WTC11 (cell line): ENCODE results near the gene RAMACL.

ENCODE experiments used
- ETV6 ChIP-seq: sonication (generic); formaldehyde crosslinking; IDR thresholded peaks from 2 replicates; pipeline ENCODE4 v1.8.1; 2022; ENCODE audit warnings: mild to moderate bottlenecking, missing genetic modification reagents
- RELA ChIP-seq: sonication (generic); formaldehyde crosslinking; IDR thresholded peaks from 2 replicates; pipeline ENCODE4 v1.8.1; 2022; ENCODE audit warnings: missing genetic modification reagents, mild to moderate bottlenecking, borderline replicate concordance
- TF ChIP-seq, protein P1 (sequence below): fragments of 200-600 bp; IDR thresholded peaks from 2 replicates; pipeline ENCODE4 v1.8.0; 2022; ENCODE audit warnings: antibody characterized with exemption

GRCh38 chr6:166586424-166587156 is at the start of gene RAMACL:
- TF ChIP-seq ETV6 (no peak), RELA (no peak)
- TF ChIP-seq, protein P1, sequence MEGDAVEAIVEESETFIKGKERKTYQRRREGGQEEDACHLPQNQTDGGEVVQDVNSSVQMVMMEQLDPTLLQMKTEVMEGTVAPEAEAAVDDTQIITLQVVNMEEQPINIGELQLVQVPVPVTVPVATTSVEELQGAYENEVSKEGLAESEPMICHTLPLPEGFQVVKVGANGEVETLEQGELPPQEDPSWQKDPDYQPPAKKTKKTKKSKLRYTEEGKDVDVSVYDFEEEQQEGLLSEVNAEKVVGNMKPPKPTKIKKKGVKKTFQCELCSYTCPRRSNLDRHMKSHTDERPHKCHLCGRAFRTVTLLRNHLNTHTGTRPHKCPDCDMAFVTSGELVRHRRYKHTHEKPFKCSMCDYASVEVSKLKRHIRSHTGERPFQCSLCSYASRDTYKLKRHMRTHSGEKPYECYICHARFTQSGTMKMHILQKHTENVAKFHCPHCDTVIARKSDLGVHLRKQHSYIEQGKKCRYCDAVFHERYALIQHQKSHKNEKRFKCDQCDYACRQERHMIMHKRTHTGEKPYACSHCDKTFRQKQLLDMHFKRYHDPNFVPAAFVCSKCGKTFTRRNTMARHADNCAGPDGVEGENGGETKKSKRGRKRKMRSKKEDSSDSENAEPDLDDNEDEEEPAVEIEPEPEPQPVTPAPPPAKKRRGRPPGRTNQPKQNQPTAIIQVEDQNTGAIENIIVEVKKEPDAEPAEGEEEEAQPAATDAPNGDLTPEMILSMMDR, result no peak
